GM19238 (cell line): Measurements from ENCODE around the gene KRTAP10-5.
"Not testable (repeated sequence)": the region's sequence is repeated elsewhere in the genome, so short reads cannot be mapped to it uniquely, and the experiment has no call there.

ENCODE experiments used
- DNase-seq: peaks from one replicate; pipeline ENCODE4 v3.0.0; 2011; ENCODE audit warnings: low spot score; ENCODE audit not compliant: insufficient read length

Gene KRTAP10-5

GRCh38 chr21:44550285-44550684 lies 30.1 kb downstream of the KRTAP10-5 start:
- DNase-seq = not testable (repeated sequence)

GRCh38 chr21:44549525-44550211 lies 30.7 kb downstream of the KRTAP10-5 start:
- DNase-seq = no peak

- DNase-seq = no peak
Observed at GRCh38 chr21:44548922-44549321, 31.5 kb downstream of the KRTAP10-5 start.

- DNase-seq = no peak
Observed at GRCh38 chr21:44548381-44548780, 32.0 kb downstream of the KRTAP10-5 start.

- no peak for DNase-seq
Observed at GRCh38 chr21:44547656-44548331, 32.6 kb downstream of the KRTAP10-5 start.

- no peak for DNase-seq
Observed at GRCh38 chr21:44544566-44544965, 35.8 kb downstream of the KRTAP10-5 start.

GRCh38 chr21:44542716-44543115 lies 37.7 kb downstream of the KRTAP10-5 start:
- no peak for DNase-seq

GRCh38 chr21:44540741-44541288 lies 39.6 kb downstream of the KRTAP10-5 start:
- no peak for DNase-seq

- no peak for DNase-seq
Observed at GRCh38 chr21:44539991-44540666, 40.3 kb downstream of the KRTAP10-5 start, which contains the start of gene KRTAP10-1. KRTAP10-1 (minus strand) TSS chr21:44540195; CDS start chr21:44540150, 45 bp downstream.

- DNase-seq = no peak
Observed at GRCh38 chr21:44539046-44539445, 41.4 kb downstream of the KRTAP10-5 start.

GRCh38 chr21:44537930-44538911 lies 42.2 kb downstream of the KRTAP10-5 start:
- DNase-seq = no peak

GRCh38 chr21:44535963-44536362 lies 44.4 kb downstream of the KRTAP10-5 start:
- DNase-seq = no peak

GRCh38 chr21:44534688-44535087 lies 45.7 kb downstream of the KRTAP10-5 start:
- DNase-seq = no peak

- DNase-seq = no peak
Observed at GRCh38 chr21:44533891-44534627, 46.3 kb downstream of the KRTAP10-5 start.

- no peak for DNase-seq
Observed at GRCh38 chr21:44533121-44533890, 47.1 kb downstream of the KRTAP10-5 start.

- no peak for DNase-seq
Observed at GRCh38 chr21:44532712-44533111, 47.7 kb downstream of the KRTAP10-5 start.

- no peak for DNase-seq
Observed at GRCh38 chr21:44531606-44532564, 48.5 kb downstream of the KRTAP10-5 start.

GRCh38 chr21:44530903-44531605 lies 49.4 kb downstream of the KRTAP10-5 start:
- DNase-seq = no peak
